WERI-Rb-1 (cell line): ENCODE measurements around the gene TTC33.

Source experiments
- DNase-seq: peaks from one replicate; pipeline ENCODE4 v3.0.0-alpha.2; 2020
- H3K27ac ChIP-seq: fragments of 250-450 bp; sonication (Bioruptor Pico); 2 replicates; pipeline ENCODE4 v1.5.1; 2020; ENCODE audit warnings: mild to moderate bottlenecking, moderate library complexity
- H3K27me3 ChIP-seq: fragments of 250-450 bp; sonication (Bioruptor Pico); 2 replicates; pipeline ENCODE4 v1.5.1; 2021; ENCODE audit warnings: mild to moderate bottlenecking, low read depth, moderate library complexity; ENCODE audit not compliant: insufficient read depth, severe bottlenecking
- H3K36me3 ChIP-seq: fragments of 250-450 bp; sonication (Bioruptor Pico); 2 replicates; pipeline ENCODE4 v1.5.1; 2020; ENCODE audit warnings: mild to moderate bottlenecking, moderate library complexity
- H3K4me3 ChIP-seq: 2 replicates; pipeline ENCODE4 v1.5.1; 2011; ENCODE audit warnings: low read depth, mild to moderate bottlenecking, control low read depth, low read length
- H3K9me3 ChIP-seq: fragments of 250-450 bp; sonication (Bioruptor Pico); 2 replicates; pipeline ENCODE4 v1.5.1; 2021; ENCODE audit warnings: mild to moderate bottlenecking, moderate library complexity; ENCODE audit not compliant: severe bottlenecking
- TF ChIP-seq, protein P1 (sequence below): IDR thresholded peaks from 2 replicates; pipeline ENCODE4 v1.5.1; 2011; ENCODE audit warnings: low read depth, mild to moderate bottlenecking, control low read depth, inconsistent platforms, low read length

TTC33 gene

DNA sequence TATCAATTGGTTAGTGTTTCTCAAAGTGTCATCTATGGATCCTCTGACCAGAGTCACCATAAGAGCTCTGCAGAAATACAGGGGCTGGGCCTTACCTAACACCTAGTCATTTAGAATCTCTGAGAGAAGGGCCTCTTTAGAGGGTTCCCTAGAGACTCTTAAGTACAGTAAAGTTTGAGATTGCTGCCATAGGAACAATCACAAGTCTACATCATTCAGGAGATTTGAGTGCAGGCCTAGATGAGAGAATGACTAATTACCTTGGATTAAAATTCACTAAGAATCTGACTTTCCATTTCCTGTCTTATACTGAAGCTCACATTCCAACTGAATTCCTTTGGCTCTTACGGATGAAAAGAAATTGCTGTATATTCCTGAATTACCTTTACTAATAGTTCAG lies 258.2 kb downstream of the TTC33 start:
- Histone ChIP-seq H3K9me3 (no peaks in the 10 kb centered on the region), H3K36me3 (no peaks in the 10 kb centered on the region), H3K27me3 (no peaks in the 10 kb centered on the region), H3K27ac (no peak overlapping the region), H3K4me3 (no peak overlapping the region)
- TF ChIP-seq, protein P1, sequence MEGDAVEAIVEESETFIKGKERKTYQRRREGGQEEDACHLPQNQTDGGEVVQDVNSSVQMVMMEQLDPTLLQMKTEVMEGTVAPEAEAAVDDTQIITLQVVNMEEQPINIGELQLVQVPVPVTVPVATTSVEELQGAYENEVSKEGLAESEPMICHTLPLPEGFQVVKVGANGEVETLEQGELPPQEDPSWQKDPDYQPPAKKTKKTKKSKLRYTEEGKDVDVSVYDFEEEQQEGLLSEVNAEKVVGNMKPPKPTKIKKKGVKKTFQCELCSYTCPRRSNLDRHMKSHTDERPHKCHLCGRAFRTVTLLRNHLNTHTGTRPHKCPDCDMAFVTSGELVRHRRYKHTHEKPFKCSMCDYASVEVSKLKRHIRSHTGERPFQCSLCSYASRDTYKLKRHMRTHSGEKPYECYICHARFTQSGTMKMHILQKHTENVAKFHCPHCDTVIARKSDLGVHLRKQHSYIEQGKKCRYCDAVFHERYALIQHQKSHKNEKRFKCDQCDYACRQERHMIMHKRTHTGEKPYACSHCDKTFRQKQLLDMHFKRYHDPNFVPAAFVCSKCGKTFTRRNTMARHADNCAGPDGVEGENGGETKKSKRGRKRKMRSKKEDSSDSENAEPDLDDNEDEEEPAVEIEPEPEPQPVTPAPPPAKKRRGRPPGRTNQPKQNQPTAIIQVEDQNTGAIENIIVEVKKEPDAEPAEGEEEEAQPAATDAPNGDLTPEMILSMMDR, result no peak
- DNase-seq, result no peak

DNA sequence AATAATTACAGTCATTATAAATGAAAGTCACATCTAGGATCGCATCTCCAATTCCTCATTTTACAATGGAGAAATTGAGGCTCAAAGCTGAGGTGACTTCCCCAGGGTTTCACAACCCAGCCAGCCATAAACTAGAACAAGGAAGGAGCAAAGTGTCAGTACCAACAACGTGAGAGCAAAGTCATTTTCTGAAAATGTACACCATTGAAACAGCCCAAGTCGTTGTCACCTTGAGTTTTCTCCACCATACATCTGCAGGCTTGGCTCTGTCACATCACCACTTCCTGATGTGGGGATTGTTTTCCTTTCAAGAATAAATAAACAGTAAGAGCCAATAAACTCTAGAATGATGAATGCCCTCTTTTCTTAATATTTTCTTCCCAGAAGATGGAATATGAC lies 260.5 kb downstream of the TTC33 start:
- Histone ChIP-seq H3K36me3 (no peaks in the 10 kb centered on the region), H3K27me3 (no peaks in the 10 kb centered on the region), H3K27ac (no peak overlapping the region), H3K4me3 (no peak overlapping the region), H3K9me3 (no peaks in the 10 kb centered on the region)
- TF ChIP-seq, protein P1, result no peak
- DNase-seq, result no peak

DNA sequence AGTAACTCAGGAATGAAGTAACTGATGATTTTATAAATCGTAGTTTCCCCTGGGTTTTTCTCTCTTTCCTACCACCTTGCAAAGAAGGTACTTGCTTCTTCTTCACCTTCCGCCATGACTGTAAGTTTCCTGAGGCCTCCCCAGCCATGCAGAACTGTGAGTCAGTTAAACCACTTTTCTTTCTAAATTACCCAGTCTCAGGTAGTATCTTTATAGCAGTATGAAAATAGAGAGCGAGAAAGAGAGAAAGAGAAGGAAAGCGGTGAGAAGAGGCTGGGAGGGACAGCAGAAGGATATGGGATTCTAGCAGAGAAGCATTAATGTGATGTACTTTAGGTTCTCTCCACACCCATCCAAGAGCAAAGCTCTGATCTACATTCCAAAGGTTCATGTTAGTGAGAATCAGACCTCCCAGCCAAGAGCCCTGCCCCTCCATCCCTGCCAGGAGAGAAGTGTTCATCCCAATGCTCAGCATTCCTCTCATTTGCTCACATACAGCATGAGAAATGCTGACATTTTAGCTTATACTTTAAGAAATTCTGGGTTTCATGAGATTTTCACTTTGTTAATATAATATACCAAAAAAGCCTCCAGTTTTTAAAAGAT lies 261.0 kb downstream of the TTC33 start:
- H3K27ac ChIP-seq, result no peak overlapping the region
- DNase-seq, result no peak
- H3K36me3 ChIP-seq, result no peaks in the 10 kb centered on the region
- TF ChIP-seq, protein P1, result no peak
- no peak overlapping the region for H3K4me3 ChIP-seq
- H3K27me3 ChIP-seq, result no peaks in the 10 kb centered on the region
- H3K9me3 ChIP-seq, result no peaks in the 10 kb centered on the region

DNA sequence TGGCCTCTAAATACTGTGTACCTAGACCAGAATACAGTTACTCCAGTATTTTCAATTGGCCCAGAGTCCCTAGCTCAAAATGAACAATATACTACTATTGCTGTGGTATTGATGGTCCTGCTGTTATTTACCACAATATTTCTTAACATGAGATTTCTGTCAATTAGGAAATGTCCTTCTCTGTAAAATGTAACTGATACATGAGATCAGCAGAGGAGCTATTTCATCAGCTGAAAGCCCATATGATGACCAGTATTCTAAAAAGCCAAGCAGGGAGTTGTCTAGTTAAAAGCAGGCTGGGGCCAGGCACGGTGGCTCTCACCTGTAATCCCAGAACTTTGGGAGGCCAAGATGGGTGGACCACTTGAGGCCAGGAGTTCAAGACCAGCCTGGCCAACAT lies 263.7 kb downstream of the TTC33 start:
- Histone ChIP-seq H3K36me3 (no peaks in the 10 kb centered on the region), H3K27me3 (no peaks in the 10 kb centered on the region), H3K9me3 (no peaks in the 10 kb centered on the region), H3K27ac (no peak overlapping the region), H3K4me3 (no peak overlapping the region)
- no peak for DNase-seq
- TF ChIP-seq, protein P1, result no peak

DNA sequence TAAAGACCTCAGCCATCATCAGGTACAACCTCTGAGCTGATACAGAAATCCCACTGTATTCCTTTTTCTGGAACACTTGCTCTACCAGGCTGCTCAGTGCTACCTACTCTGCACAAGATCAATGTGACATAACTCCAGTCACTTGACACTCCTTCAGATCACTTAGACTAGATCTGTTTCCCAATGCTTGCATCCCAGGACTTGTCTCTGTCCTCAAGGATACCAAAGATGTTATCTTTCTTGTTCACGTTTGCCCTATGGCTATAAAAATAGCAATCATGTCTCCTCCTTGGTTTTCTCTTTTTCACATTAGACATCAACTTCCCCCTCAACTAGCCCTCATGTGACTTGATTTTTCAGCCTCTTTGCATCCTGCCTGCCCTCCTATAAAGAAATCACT lies 264.1 kb downstream of the TTC33 start:
- Histone ChIP-seq H3K27me3 (no peaks in the 10 kb centered on the region), H3K4me3 (no peak overlapping the region), H3K27ac (no peak overlapping the region), H3K9me3 (no peaks in the 10 kb centered on the region), H3K36me3 (no peaks in the 10 kb centered on the region)
- DNase-seq, result no peak
- TF ChIP-seq, protein P1, result no peak

DNA sequence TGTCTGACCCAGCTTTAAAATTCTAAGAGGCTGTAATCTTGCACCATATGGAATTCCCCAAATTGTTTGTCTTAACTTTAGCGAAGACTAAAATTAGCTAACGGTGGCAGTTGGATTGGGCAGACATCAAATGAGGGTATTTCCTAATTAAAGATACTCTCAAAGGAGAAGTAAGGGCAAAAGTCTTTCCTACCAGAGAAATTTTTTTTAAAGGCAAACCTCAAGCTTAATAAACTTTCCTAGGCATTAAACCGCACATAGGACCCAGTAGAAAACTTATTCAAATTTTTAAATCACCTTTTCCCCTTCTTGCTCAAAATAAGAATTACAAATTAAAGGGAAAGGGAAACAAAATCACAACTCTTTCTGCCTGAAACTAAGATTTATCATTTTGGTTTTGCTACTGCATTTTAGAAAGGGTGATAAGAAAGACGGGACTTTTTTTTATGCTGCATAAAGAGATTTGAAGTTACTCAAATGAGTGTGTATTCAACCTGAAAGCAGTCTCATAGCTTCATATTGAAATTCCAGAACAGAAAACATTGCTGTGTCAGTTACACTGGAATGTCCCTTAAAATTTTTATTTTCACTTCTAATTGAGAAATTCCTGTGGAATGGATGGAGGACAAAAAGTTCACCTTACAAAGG lies 265.2 kb downstream of the TTC33 start:
- H3K9me3 ChIP-seq, result no peaks in the 10 kb centered on the region
- no peak overlapping the region for H3K4me3 ChIP-seq
- no peak for DNase-seq
- no peak overlapping the region for H3K27ac ChIP-seq
- TF ChIP-seq, protein P1, result no peak
- H3K36me3 ChIP-seq, result no peaks in the 10 kb centered on the region
- no peaks in the 10 kb centered on the region for H3K27me3 ChIP-seq
